SK-N-SH treated with all-trans-retinoic acid at 6 μM for 48 hours (cell line): ENCODE data around the gene PXDC1.

Experiments used
- ATAC-seq: fragments of 200-7000 bp; cut with Tn5 transposase; 3 replicates; pipeline ENCODE4 v1.9.1; 2020; ENCODE audit warnings: mild to moderate bottlenecking, moderate library complexity
- ARNTL ChIP-seq: fragments of 450-650 bp; formaldehyde crosslinking; IDR thresholded peaks from 2 replicates; pipeline ENCODE4 v1.5.0; 2020; ENCODE audit warnings: low read depth, mild to moderate bottlenecking, moderate library complexity, borderline replicate concordance
- CSDC2 ChIP-seq: fragments of 250-450 bp; sonication (Bioruptor Pico); IDR thresholded peaks from 2 replicates; pipeline ENCODE4 v1.5.0; 2020; ENCODE audit warnings: mild to moderate bottlenecking, moderate library complexity
- ESRRG ChIP-seq: fragments of 250-450 bp; sonication (Bioruptor Pico); IDR thresholded peaks from 2 replicates; pipeline ENCODE4 v1.6.1; 2021; ENCODE audit warnings: mild to moderate bottlenecking
- GLIS3 ChIP-seq: fragments of 250-450 bp; sonication (Bioruptor Pico); IDR thresholded peaks from 2 replicates; pipeline ENCODE4 v1.5.0; 2020; ENCODE audit warnings: mild to moderate bottlenecking, moderate library complexity
- ISL1 ChIP-seq: fragments of 250-450 bp; sonication (Bioruptor Pico); IDR thresholded peaks from 2 replicates; pipeline ENCODE4 v2.1.2; 2022; ENCODE audit warnings: mild to moderate bottlenecking, moderate library complexity
- OSR1 ChIP-seq: fragments of 250-450 bp; sonication (Bioruptor Pico); IDR thresholded peaks from 2 replicates; pipeline ENCODE4 v1.8.0; 2022; ENCODE audit warnings: moderate library complexity, mild to moderate bottlenecking, inconsistent platforms
- POU6F1 ChIP-seq: fragments of 250-450 bp; sonication (Bioruptor Pico); IDR thresholded peaks from 2 replicates; pipeline ENCODE4 v1.8.0; 2021; ENCODE audit warnings: low read depth, mild to moderate bottlenecking, moderate library complexity, borderline replicate concordance
- PPARA ChIP-seq: fragments of 250-450 bp; sonication (Bioruptor Pico); IDR thresholded peaks from 2 replicates; pipeline ENCODE4 v1.5.0; 2020; ENCODE audit warnings: mild to moderate bottlenecking, borderline replicate concordance
- RARB ChIP-seq: fragments of 250-450 bp; sonication (Bioruptor Pico); IDR thresholded peaks from 2 replicates; pipeline ENCODE4 v1.8.0; 2021; ENCODE audit warnings: mild to moderate bottlenecking, moderate library complexity
- SNAI2 ChIP-seq: fragments of 250-450 bp; sonication (Bioruptor Pico); IDR thresholded peaks from 2 replicates; pipeline ENCODE4 v1.5.0; 2020; ENCODE audit warnings: mild to moderate bottlenecking, moderate library complexity
- TCF4 ChIP-seq: fragments of 250-450 bp; sonication (Bioruptor Pico); IDR thresholded peaks from 2 replicates; pipeline ENCODE4 v1.8.0; 2021; ENCODE audit warnings: mild to moderate bottlenecking, moderate library complexity, borderline replicate concordance
- TOX ChIP-seq: fragments of 250-450 bp; sonication (Bioruptor Pico); IDR thresholded peaks from 2 replicates; pipeline ENCODE4 v1.8.0; 2021; ENCODE audit warnings: mild to moderate bottlenecking, moderate library complexity, borderline replicate concordance
- ZC3H10 ChIP-seq: fragments of 250-450 bp; sonication (Bioruptor Pico); IDR thresholded peaks from 2 replicates; pipeline ENCODE4 v1.5.1; 2021; ENCODE audit warnings: mild to moderate bottlenecking, moderate library complexity
- ZFP30 ChIP-seq: fragments of 450-650 bp; formaldehyde crosslinking; IDR thresholded peaks from 2 replicates; pipeline ENCODE4 v1.5.0; 2022; ENCODE audit warnings: mild to moderate bottlenecking, moderate library complexity
- ZNF565 ChIP-seq: fragments of 450-650 bp; formaldehyde crosslinking; conservative IDR thresholded peaks from 2 replicates; pipeline ENCODE4 v1.5.0; 2020; ENCODE audit warnings: low read depth, mild to moderate bottlenecking, moderate library complexity
- ZNF70 ChIP-seq: fragments of 450-650 bp; formaldehyde crosslinking; IDR thresholded peaks from 2 replicates; pipeline ENCODE4 v1.5.0; 2020; ENCODE audit warnings: mild to moderate bottlenecking, moderate library complexity
- TF ChIP-seq, protein P1 (sequence below): fragments of 250-450 bp; sonication (Bioruptor Pico); IDR thresholded peaks from 2 replicates; pipeline ENCODE4 v1.5.1; 2021; ENCODE audit warnings: mild to moderate bottlenecking, moderate library complexity
- TF ChIP-seq, protein P2 (sequence below): fragments of 250-450 bp; sonication (Bioruptor Pico); IDR thresholded peaks from 2 replicates; pipeline ENCODE4 v1.5.1; 2020; ENCODE audit warnings: low read depth, mild to moderate bottlenecking, moderate library complexity
- TF ChIP-seq, protein P3 (sequence below): fragments of 250-450 bp; sonication (Bioruptor Pico); IDR thresholded peaks from 2 replicates; pipeline ENCODE4 v1.5.0; 2020; ENCODE audit warnings: mild to moderate bottlenecking, moderate library complexity

The PXDC1 gene

DNA sequence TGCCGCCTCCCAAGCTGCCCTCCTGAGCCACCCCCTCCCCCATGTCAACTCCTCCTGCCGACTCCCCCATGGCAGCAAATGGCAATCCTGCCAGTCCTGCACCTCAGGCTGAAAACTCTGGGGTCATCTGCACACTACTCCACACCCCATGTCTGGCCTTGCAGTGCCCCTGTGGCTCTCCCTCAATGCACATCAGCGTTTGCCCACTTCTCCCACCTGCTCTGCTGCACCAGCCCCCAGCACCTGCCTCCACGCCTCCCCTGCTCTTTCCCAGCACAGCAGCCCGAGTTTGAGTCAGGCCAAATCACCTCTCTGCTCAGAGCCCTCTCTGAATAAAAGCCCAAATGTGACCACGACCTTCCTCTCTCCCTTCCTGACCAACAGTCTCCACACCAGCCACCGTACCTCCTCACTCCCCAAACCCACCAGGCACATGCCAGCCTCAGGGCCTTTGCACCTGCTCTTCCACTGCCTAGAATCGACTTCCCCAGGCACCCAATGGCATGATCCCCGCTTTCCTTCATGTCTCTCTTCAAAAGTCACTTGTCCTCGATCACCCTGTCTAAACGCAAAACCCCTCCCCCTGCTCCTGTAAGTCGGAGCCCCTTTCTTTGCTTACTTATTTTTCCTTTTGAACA, 4.3 kb downstream of the PXDC1 start:
- TF ChIP-seq POU6F1 (CRISPR knock-in tag) (no peak), SNAI2 (CRISPR knock-in tag) (no peak), RARB (CRISPR knock-in tag) (no peak), ZFP30 (CRISPR knock-in tag) (no peak), ZC3H10 (CRISPR knock-in tag) (no peak), ISL1 (no peak), GLIS3 (CRISPR knock-in tag) (no peak), ZNF565 (CRISPR knock-in tag) (no peak), ZNF70 (CRISPR knock-in tag) (no peak), CSDC2 (CRISPR knock-in tag) (no peak), ARNTL (no peak), TCF4 (CRISPR knock-in tag) (no peak)
- TF ChIP-seq, protein P1, sequence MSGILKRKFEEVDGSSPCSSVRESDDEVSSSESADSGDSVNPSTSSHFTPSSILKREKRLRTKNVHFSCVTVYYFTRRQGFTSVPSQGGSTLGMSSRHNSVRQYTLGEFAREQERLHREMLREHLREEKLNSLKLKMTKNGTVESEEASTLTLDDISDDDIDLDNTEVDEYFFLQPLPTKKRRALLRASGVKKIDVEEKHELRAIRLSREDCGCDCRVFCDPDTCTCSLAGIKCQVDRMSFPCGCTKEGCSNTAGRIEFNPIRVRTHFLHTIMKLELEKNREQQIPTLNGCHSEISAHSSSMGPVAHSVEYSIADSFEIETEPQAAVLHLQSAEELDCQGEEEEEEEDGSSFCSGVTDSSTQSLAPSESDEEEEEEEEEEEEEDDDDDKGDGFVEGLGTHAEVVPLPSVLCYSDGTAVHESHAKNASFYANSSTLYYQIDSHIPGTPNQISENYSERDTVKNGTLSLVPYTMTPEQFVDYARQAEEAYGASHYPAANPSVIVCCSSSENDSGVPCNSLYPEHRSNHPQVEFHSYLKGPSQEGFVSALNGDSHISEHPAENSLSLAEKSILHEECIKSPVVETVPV (CRISPR knock-in tag) = no peak
- TF ChIP-seq, protein P2, sequence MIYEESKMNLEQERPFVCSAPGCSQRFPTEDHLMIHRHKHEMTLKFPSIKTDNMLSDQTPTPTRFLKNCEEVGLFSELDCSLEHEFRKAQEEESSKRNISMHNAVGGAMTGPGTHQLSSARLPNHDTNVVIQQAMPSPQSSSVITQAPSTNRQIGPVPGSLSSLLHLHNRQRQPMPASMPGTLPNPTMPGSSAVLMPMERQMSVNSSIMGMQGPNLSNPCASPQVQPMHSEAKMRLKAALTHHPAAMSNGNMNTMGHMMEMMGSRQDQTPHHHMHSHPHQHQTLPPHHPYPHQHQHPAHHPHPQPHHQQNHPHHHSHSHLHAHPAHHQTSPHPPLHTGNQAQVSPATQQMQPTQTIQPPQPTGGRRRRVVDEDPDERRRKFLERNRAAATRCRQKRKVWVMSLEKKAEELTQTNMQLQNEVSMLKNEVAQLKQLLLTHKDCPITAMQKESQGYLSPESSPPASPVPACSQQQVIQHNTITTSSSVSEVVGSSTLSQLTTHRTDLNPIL (CRISPR knock-in tag) = no peak
- TF ChIP-seq, protein P3, sequence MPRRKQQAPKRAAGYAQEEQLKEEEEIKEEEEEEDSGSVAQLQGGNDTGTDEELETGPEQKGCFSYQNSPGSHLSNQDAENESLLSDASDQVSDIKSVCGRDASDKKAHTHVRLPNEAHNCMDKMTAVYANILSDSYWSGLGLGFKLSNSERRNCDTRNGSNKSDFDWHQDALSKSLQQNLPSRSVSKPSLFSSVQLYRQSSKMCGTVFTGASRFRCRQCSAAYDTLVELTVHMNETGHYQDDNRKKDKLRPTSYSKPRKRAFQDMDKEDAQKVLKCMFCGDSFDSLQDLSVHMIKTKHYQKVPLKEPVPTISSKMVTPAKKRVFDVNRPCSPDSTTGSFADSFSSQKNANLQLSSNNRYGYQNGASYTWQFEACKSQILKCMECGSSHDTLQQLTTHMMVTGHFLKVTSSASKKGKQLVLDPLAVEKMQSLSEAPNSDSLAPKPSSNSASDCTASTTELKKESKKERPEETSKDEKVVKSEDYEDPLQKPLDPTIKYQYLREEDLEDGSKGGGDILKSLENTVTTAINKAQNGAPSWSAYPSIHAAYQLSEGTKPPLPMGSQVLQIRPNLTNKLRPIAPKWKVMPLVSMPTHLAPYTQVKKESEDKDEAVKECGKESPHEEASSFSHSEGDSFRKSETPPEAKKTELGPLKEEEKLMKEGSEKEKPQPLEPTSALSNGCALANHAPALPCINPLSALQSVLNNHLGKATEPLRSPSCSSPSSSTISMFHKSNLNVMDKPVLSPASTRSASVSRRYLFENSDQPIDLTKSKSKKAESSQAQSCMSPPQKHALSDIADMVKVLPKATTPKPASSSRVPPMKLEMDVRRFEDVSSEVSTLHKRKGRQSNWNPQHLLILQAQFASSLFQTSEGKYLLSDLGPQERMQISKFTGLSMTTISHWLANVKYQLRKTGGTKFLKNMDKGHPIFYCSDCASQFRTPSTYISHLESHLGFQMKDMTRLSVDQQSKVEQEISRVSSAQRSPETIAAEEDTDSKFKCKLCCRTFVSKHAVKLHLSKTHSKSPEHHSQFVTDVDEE (CRISPR knock-in tag) = no peak

DNA sequence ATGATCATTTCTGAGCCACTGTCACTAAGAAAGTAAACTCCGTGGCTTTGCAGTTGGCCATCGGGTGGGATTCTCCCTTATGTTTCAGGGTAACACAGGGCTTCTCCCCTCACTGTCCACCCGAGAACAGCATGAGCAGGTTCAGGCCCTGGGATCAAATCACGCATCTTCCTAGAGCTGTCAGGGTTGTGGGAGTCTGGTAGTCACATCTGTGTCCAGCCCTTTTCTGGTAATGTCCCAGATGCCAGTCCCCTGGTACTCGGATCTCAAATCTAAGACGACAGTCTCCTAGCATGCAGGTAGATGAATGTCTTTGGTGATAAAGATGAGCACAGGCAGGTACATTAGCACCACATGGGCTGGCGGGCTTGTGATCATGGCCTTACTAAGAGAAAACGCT, 4.8 kb downstream of the PXDC1 start:
- TF ChIP-seq ZNF70 (CRISPR knock-in tag) = no peak
- no peak for TF ChIP-seq GLIS3 (CRISPR knock-in tag)
- TF ChIP-seq SNAI2 (CRISPR knock-in tag) = no peak
- TF ChIP-seq ESRRG (CRISPR knock-in tag) = no peak
- TF ChIP-seq, protein P2 (CRISPR knock-in tag) = no peak
- no peak for TF ChIP-seq CSDC2 (CRISPR knock-in tag)
- TF ChIP-seq POU6F1 (CRISPR knock-in tag) = no peak
- TF ChIP-seq ARNTL = no peak
- no peak for TF ChIP-seq PPARA (CRISPR knock-in tag)
- no peak for TF ChIP-seq OSR1 (CRISPR knock-in tag)
- TF ChIP-seq, protein P3 (CRISPR knock-in tag) = no peak
- no peak for TF ChIP-seq TOX (CRISPR knock-in tag)
- no peak for ATAC-seq

More for the DNA sequence above, 4.3 kb downstream of the PXDC1 start:
- no peak for ATAC-seq
